HG02610 (cell line): Measurements from ENCODE around the gene CNTN1.

Source experiments
- ATAC-seq: cut with Tn5 transposase; IDR thresholded peaks from one replicate; pipeline ENCODE4 v1.9.1; 2021; ENCODE audit warnings: mild to moderate bottlenecking, moderate library complexity; ENCODE audit not compliant: unreplicated experiment

The CNTN1 gene

GRCh38 chr12:41100572-41100971, 408.3 kb downstream of the CNTN1 start:
- ATAC-seq, result no peak

- ATAC-seq, result no peak
These were observed 409.6 kb downstream of the CNTN1 start for GRCh38 chr12:41101806-41102205.

- no peak for ATAC-seq
These were observed 411.4 kb downstream of the CNTN1 start for GRCh38 chr12:41103614-41104013.

- ATAC-seq, result no peak
These were observed 414.1 kb downstream of the CNTN1 start for GRCh38 chr12:41106315-41106714.

- ATAC-seq, result no peak
These were observed 415.8 kb downstream of the CNTN1 start for GRCh38 chr12:41108032-41108431.

- ATAC-seq, result no peak
These were observed 420.7 kb downstream of the CNTN1 start for GRCh38 chr12:41112903-41113302.

- no peak for ATAC-seq
These were observed 428.0 kb downstream of the CNTN1 start for GRCh38 chr12:41120211-41120610.

GRCh38 chr12:41121374-41121773, 429.1 kb downstream of the CNTN1 start:
- no peak for ATAC-seq
